ENCODE data around the gene RBM10.

RBM10 gene

GRCh38 chrX:47200385-47201150 is 55.5 kb downstream of the RBM10 start:
- DNase-seq (ENCODE audit: low read depth): no peak
- TF ChIP-seq CTCF (IDR thresholded peaks at IDR 0.05; ENCODE audit: low read depth, low read length, missing control alignments): no peak
- no peak overlapping the region for H3K4me3 ChIP-seq (ENCODE audit: low read depth, low read length)

GRCh38 chrX:47201345-47201944 is 56.4 kb downstream of the RBM10 start:
- no peak overlapping the region for H3K4me3 ChIP-seq (ENCODE audit: low read depth, low read length)
- no peak for TF ChIP-seq CTCF (IDR thresholded peaks at IDR 0.05; ENCODE audit: low read depth, low read length, missing control alignments)
- no peak for DNase-seq (ENCODE audit: low read depth)

- no peak for TF ChIP-seq CTCF (IDR thresholded peaks at IDR 0.05; ENCODE audit: low read depth, low read length, missing control alignments)
- no peak for DNase-seq (ENCODE audit: low read depth)
- no peak overlapping the region for H3K4me3 ChIP-seq (ENCODE audit: low read depth, low read length)
These were observed 57.3 kb downstream of the RBM10 start for GRCh38 chrX:47202316-47202715.

- no peak overlapping the region for H3K4me3 ChIP-seq (ENCODE audit: low read depth, low read length)
- no peak for DNase-seq (ENCODE audit: low read depth)
- no peak for TF ChIP-seq CTCF (IDR thresholded peaks at IDR 0.05; ENCODE audit: low read depth, low read length, missing control alignments)
These were observed 57.9 kb downstream of the RBM10 start for GRCh38 chrX:47202877-47203276.

- no peak for DNase-seq (ENCODE audit: low read depth)
- no peak overlapping the region for H3K4me3 ChIP-seq (ENCODE audit: low read depth, low read length)
- no peak for TF ChIP-seq CTCF (IDR thresholded peaks at IDR 0.05; ENCODE audit: low read depth, low read length, missing control alignments)
These were observed 59.9 kb downstream of the RBM10 start for GRCh38 chrX:47204970-47205369.

GRCh38 chrX:47206316-47206715 is 61.3 kb downstream of the RBM10 start:
- no peak overlapping the region for H3K4me3 ChIP-seq (ENCODE audit: low read depth, low read length)
- DNase-seq (ENCODE audit: low read depth): no peak
- no peak for TF ChIP-seq CTCF (IDR thresholded peaks at IDR 0.05; ENCODE audit: low read depth, low read length, missing control alignments)

GRCh38 chrX:47208108-47208507 is 63.1 kb downstream of the RBM10 start:
- no peak for TF ChIP-seq CTCF (IDR thresholded peaks at IDR 0.05; ENCODE audit: low read depth, low read length, missing control alignments)
- no peak for DNase-seq (ENCODE audit: low read depth)
- no peak overlapping the region for H3K4me3 ChIP-seq (ENCODE audit: low read depth, low read length)
